Stomach (tissue), 9 donors: ENCODE data around the gene B4GALNT4. TPM values are rescaled to one million over a fixed set of nuclear protein-coding genes. Genes with fewer than 3 reads are reported as not detected.

Source experiments
- DNase-seq, 2 donors: peaks; one replicate each; pipeline versions ENCODE4 v3.0.0 to v3.0.0-alpha.2; 2013 to 2019
- H3K27ac ChIP-seq, 5 donors: fragments of 200-600 bp in 4 of 5; sonication (generic) in 4 of 5; one replicate each; pipeline ENCODE4 v1.5.1; 2013 to 2019; ENCODE audit warnings: mild to moderate bottlenecking in 1 of 5, moderate library complexity in 1 of 5
- H3K27me3 ChIP-seq, 3 donors: fragments of 200-600 bp; sonication (generic); one replicate each; pipeline ENCODE4 v1.5.1; 2017 to 2019; ENCODE audit warnings: mixed run types in 1 of 3
- H3K36me3 ChIP-seq, 4 donors: fragments of 200-600 bp; sonication (generic); 1 replicate in 3 of 4; 2 replicates in 1 of 4; pipeline ENCODE4 v1.5.1; 2016 to 2019
- H3K4me1 ChIP-seq, 4 donors: fragments of 200-600 bp; sonication (generic); one replicate each; pipeline ENCODE4 v1.5.1; 2016 to 2019
- H3K4me3 ChIP-seq, 4 donors: fragments of 200-600 bp; sonication (generic) in 3 of 4; one replicate each; pipeline ENCODE4 v1.5.1; 2016 to 2019; ENCODE audit warnings: mild to moderate bottlenecking in 1 of 4
- H3K9me3 ChIP-seq, 4 donors: fragments of 200-600 bp; sonication (generic); one replicate each; pipeline ENCODE4 v1.5.1; 2016 to 2019
- CTCF ChIP-seq, 7 experiments: fragments of 450-650 bp in 4 of 7; fragments of 200-600 bp in 3 of 7; sonication (generic) in 3 of 7; IDR thresholded peaks; one replicate each; pipeline ENCODE4 v1.5.1; 2016 to 2019; ENCODE audit warnings: antibody characterized with exemption in 7 of 7, control low read depth in 2 of 7, mild to moderate bottlenecking in 1 of 7
- EP300 ChIP-seq: sonication (generic); formaldehyde crosslinking; IDR thresholded peaks from one replicate; pipeline ENCODE4 v1.6.1; 2017; ENCODE audit warnings: antibody characterized with exemption
- POLR2A ChIP-seq, 4 donors: fragments of 450-650 bp; IDR thresholded peaks; one replicate each; pipeline ENCODE4 v1.6.1; 2016; ENCODE audit warnings: antibody characterized with exemption in 4 of 4, control low read depth in 2 of 4, mild to moderate bottlenecking in 1 of 4, moderate library complexity in 1 of 4
- POLR2AphosphoS5 ChIP-seq, 3 donors: sonication (generic); formaldehyde crosslinking; IDR thresholded peaks; one replicate each; pipeline ENCODE4 v1.6.1; 2016; ENCODE audit warnings: antibody characterized with exemption in 3 of 3
- WGBS, 5 donors: extraction: QIAGEN DNeasy Blood & Tissue Kit in 3 of 5; methylation state at CpG; one replicate each; pipeline versions ENCODE4 v1.1.5 to v1.1.7; 2013 to 2018; 5-methylcytosine and 5-hydroxymethylcytosine counted together
- intact Hi-C: fragments of 100-400 bp; cut with DNase I; formaldehyde crosslinking; loops from one replicate; pipeline ENCODE4 v1.15.1; 2023; ENCODE audit warnings: low total_unique reads
- polyA plus RNA-seq, 3 donors: library from polyadenylated mRNA; stranded (reverse); fragments of 200-250 nt; gene quantifications; one replicate each; pipeline ENCODE4 v1.2.3, GENCODE V29; 2013
- total RNA-seq, 5 donors: library from RNA; depleted of rRNA; stranded (reverse); fragments of >200 nt; gene quantifications; one replicate each; pipeline versions ENCODE4 v1.1.0 to v1.2.3, GENCODE V29; 2014 to 2016
- donor health status: healthy with polysubstance abuse.
- donor health status: Bipolar disorder and iron deficiency.
- donor health status: healthy.

B4GALNT4 gene
- total and polyA plus RNA-seq, 8 donors = 0.45 to 8.8 (median 4.3) TPM; not detected in 2

- Histone ChIP-seq H3K9me3 (no peaks in the 10 kb centered on the region), H3K4me3 (peak overlapping the region; percentile 28 to 41 (median 35)), H3K36me3 (no peaks in the 10 kb centered on the region), H3K27me3 (peaks cover 8 to 71% (median 46%) of the 10 kb centered on the region in 3 donors), H3K4me1 (peaks cover 9 to 19% (median 14%) of the 10 kb centered on the region in 4 donors), H3K27ac (no peak overlapping the region)
- WGBS, 5 donors = 3 to 8% (median 4%) methylated on average over 17 to 60 of the region's 61 CpGs
- intact Hi-C loops = no loop called here
- DNase-seq = peak in 1 of 2 donors; percentile 54
- TF ChIP-seq EP300 = no peak
- TF ChIP-seq POLR2AphosphoS5 (IDR thresholded peaks at IDR 0.05) = no peak
- no peak for TF ChIP-seq POLR2A (IDR thresholded peaks at IDR 0.05)
- TF ChIP-seq CTCF (IDR thresholded peaks at IDR 0.05) = no peak
Observed at GRCh38 chr11:368414-369335, 624 bp upstream of the B4GALNT4 start.

- peak in 1 of 2 donors; percentile 70 for DNase-seq
- no peaks in the 10 kb centered on the region for H3K9me3 ChIP-seq
- 17 to 53% (median 20%) methylated on average over 17 to 42 of the region's 42 CpGs for WGBS, 5 donors
- H3K27me3 ChIP-seq = peaks cover 8 to 61% (median 39%) of the 10 kb centered on the region in 3 donors
- H3K4me3 ChIP-seq = peak overlapping the region in 1 of 4 donors; percentile 39
- TF ChIP-seq POLR2A (IDR thresholded peaks at IDR 0.05) = no peak
- TF ChIP-seq CTCF (IDR thresholded peaks at IDR 0.05) = no peak
- no peak for TF ChIP-seq EP300
- no peak for TF ChIP-seq POLR2AphosphoS5 (IDR thresholded peaks at IDR 0.05)
- H3K36me3 ChIP-seq = no peaks in the 10 kb centered on the region
- H3K27ac ChIP-seq = no peak overlapping the region
- H3K4me1 ChIP-seq = peaks cover 9 to 19% (median 12%) of the 10 kb centered on the region in 4 donors
- intact Hi-C loops = no loop called here
Observed at GRCh38 chr11:370070-370941, 1.0 kb downstream of the B4GALNT4 start.

GRCh38 chr11:371051-371450, 1.8 kb downstream of the B4GALNT4 start:
- intact Hi-C loops = no loop called here
- no peak for DNase-seq
- H3K9me3 ChIP-seq = no peaks in the 10 kb centered on the region

More at GRCh38 chr11:371051-371450, 1.8 kb downstream of the B4GALNT4 start:
- H3K27ac ChIP-seq = no peak overlapping the region
- H3K4me1 ChIP-seq = peaks cover 9 to 19% (median 12%) of the 10 kb centered on the region in 4 donors
- H3K36me3 ChIP-seq = no peaks in the 10 kb centered on the region
- TF ChIP-seq POLR2AphosphoS5 (IDR thresholded peaks at IDR 0.05) (no peak), CTCF (IDR thresholded peaks at IDR 0.05) (no peak), POLR2A (IDR thresholded peaks at IDR 0.05) (no peak), EP300 (no peak)
- peaks cover 8 to 58% (median 36%) of the 10 kb centered on the region in 3 donors for H3K27me3 ChIP-seq
- 78 to 85% (median 81%) methylated on average over 2 to 5 of the region's 5 CpGs for WGBS, 5 donors
- H3K4me3 ChIP-seq = no peak overlapping the region
